Activated naive CD4-positive, alpha-beta T cell treated with anti-CD3 and anti-CD28 coated beads for 36 hours (primary cell): ENCODE data around the gene PCDHGA3. TPM values are rescaled to one million over a fixed set of nuclear protein-coding genes. Genes with fewer than 3 reads are reported as not detected.
A peak's percentile ranks its signal among the peaks of the same experiment; 100 is the strongest.
"Not testable (repeated sequence)": the region's sequence is repeated elsewhere in the genome, so short reads cannot be mapped to it uniquely, and the experiment has no call there.

Source experiments
- CTCF ChIA-PET: fragments of 350-600 bp; sonication (Branson Sonifier 250); formaldehyde crosslinking; loops from one replicate; lab custom pipeline; 2021; ENCODE audit warnings: antibody characterized with exemption; lab: Charles Lee
- DNase-seq: peaks from one replicate; pipeline ENCODE4 v3.0.0-alpha.2; 2020
- H3K27ac Mint-ChIP-seq: one replicate; pipeline ENCODE4 v1.8.0; 2021; ENCODE audit warnings: mild to moderate bottlenecking, mixed read lengths
- H3K27me3 Mint-ChIP-seq: one replicate; pipeline ENCODE4 v1.8.0; 2021; ENCODE audit warnings: low read depth, mixed read lengths
- H3K36me3 Mint-ChIP-seq: one replicate; pipeline ENCODE4 v1.8.0; 2021; ENCODE audit warnings: low read depth, mixed read lengths
- H3K4me1 Mint-ChIP-seq: one replicate; pipeline ENCODE4 v1.8.0; 2021; ENCODE audit warnings: low read depth, mixed read lengths
- H3K4me3 Mint-ChIP-seq: one replicate; pipeline ENCODE4 v1.8.0; 2021; ENCODE audit warnings: mild to moderate bottlenecking, moderate library complexity, mixed read lengths
- H3K9me3 Mint-ChIP-seq: one replicate; pipeline ENCODE4 v1.8.0; 2021; ENCODE audit warnings: mixed read lengths
- intact Hi-C: fragments of 100-400 bp; cut with micrococcal nuclease; formaldehyde crosslinking; loops from one replicate; pipeline ENCODE4 v1.15.1; 2023
- total RNA-seq, 2 experiments: library from RNA; stranded (reverse); gene quantifications; one replicate each; pipeline ENCODE4 v1.2.3, GENCODE V29; 2021

PCDHGA3 gene
- total RNA-seq, 2 experiments from 2014 or later = not detected

GRCh38 chr5:141371572-141372475 lies 28.2 kb downstream of the PCDHGA3 start:
- Mint-ChIP-seq H3K36me3 (peaks cover 9% of the 10 kb centered on the region), H3K27me3 (peaks cover 66% of the 10 kb centered on the region), H3K4me3 (no peak overlapping the region), H3K4me1 (peaks cover 4% of the 10 kb centered on the region), H3K9me3 (peaks cover 24% of the 10 kb centered on the region), H3K27ac (no peak overlapping the region)
- DNase-seq = no peak
- CTCF ChIA-PET = interaction anchor here (0.6 to 1.2 kb wide), 5 partner anchors 9 to 150 kb away, joined by 3 to 4 read pairs (median 3); partner anchors contain the start of gene PCDHGA4
- intact Hi-C loops = loop anchor here (5.0 to 10.0 kb wide), 3 partner anchors 35 to 157 kb away; partner anchors contain the start of genes PCDHB13, PCDHGA11 and PCDHGB6

- H3K4me1 Mint-ChIP-seq = peaks cover 4% of the 10 kb centered on the region
These were observed 30.2 kb downstream of the PCDHGA3 start, which contains the start of gene PCDHGA6 for GRCh38 chr5:141373673-141374317. PCDHGA6 (plus strand) TSS chr5:141373891; CDS start chr5:141374084, 193 bp downstream.

GRCh38 chr5:141374627-141375026 lies 31.0 kb downstream of the PCDHGA3 start:
- H3K4me1 Mint-ChIP-seq = peaks cover 4% of the 10 kb centered on the region
- H3K9me3 Mint-ChIP-seq = peaks cover 29% of the 10 kb centered on the region
- DNase-seq = no peak
- H3K4me3 Mint-ChIP-seq = no peak overlapping the region
- no peak overlapping the region for H3K27ac Mint-ChIP-seq
- CTCF ChIA-PET = interaction anchor here (1.0 to 1.2 kb wide), 2 partner anchors 11 to 46 kb away, joined by 3 to 4 read pairs; partner anchors contain the start of genes PCDHGA11 and PCDHGA5
- intact Hi-C loops = loop anchor here (5.0 to 10.0 kb wide), 3 partner anchors 33 to 160 kb away; partner anchors contain the start of genes PCDHB13, PCDHGA11 and PCDHGB6
- H3K27me3 Mint-ChIP-seq = peaks cover 57% of the 10 kb centered on the region
- peaks cover 11% of the 10 kb centered on the region for H3K36me3 Mint-ChIP-seq

More at GRCh38 chr5:141373673-141374317, 30.2 kb downstream of the PCDHGA3 start, which contains the start of gene PCDHGA6:
- peaks cover 57% of the 10 kb centered on the region for H3K27me3 Mint-ChIP-seq
- no peak within 1 kb of the TSS for H3K27ac Mint-ChIP-seq
- CTCF ChIA-PET = interaction anchor here (1.0 to 1.2 kb wide), 2 partner anchors 10 to 47 kb away, joined by 3 to 4 read pairs; partner anchors contain the start of genes PCDHGA11 and PCDHGA5
- intact Hi-C loops = loop anchor here (5.0 to 10.0 kb wide), 3 partner anchors 34 to 159 kb away; partner anchors contain the start of genes PCDHB13, PCDHGA11 and PCDHGB6
- H3K9me3 Mint-ChIP-seq = peaks cover 28% of the 10 kb centered on the region
- peak within 1 kb of the TSS; percentile 51 for H3K4me3 Mint-ChIP-seq
- no peak for DNase-seq
- H3K36me3 Mint-ChIP-seq = peaks cover 11% of the 10 kb centered on the region

GRCh38 chr5:141375444-141376155 lies 32.0 kb downstream of the PCDHGA3 start:
- not testable (repeated sequence) for H3K4me3 Mint-ChIP-seq, H3K27ac Mint-ChIP-seq, H3K4me1 Mint-ChIP-seq, DNase-seq
- H3K27me3 Mint-ChIP-seq = peaks cover 51% of the 10 kb centered on the region
- CTCF ChIA-PET = interaction anchor here (0.7 kb wide), 1 partner anchor 12 kb away, joined by 4 read pairs; the partner anchor contains the start of gene PCDHGB4
- intact Hi-C loops = loop anchor here (10.0 kb wide), 1 partner anchor 161 kb away; the partner anchor contains the start of gene PCDHB13
- H3K9me3 Mint-ChIP-seq = peaks cover 29% of the 10 kb centered on the region
- H3K36me3 Mint-ChIP-seq = peaks cover 11% of the 10 kb centered on the region

GRCh38 chr5:141382469-141383294 lies 39.1 kb downstream of the PCDHGA3 start, which contains the start of gene PCDHGA7:
PCDHGA7 (plus strand) TSS chr5:141382742; CDS start chr5:141382900, 158 bp downstream.
- Mint-ChIP-seq H3K9me3 (peaks cover 15% of the 10 kb centered on the region), H3K4me1 (no peaks in the 10 kb centered on the region), H3K36me3 (peaks cover 9% of the 10 kb centered on the region), H3K4me3 (peak within 1 kb of the TSS; percentile 66), H3K27ac (no peak within 1 kb of the TSS), H3K27me3 (peaks cover 66% of the 10 kb centered on the region)
- CTCF ChIA-PET = no interaction called here
- intact Hi-C loops = no loop called here
- DNase-seq = no peak

GRCh38 chr5:141383345-141383744 lies 39.7 kb downstream of the PCDHGA3 start:
- H3K4me3 Mint-ChIP-seq = no peak overlapping the region

GRCh38 chr5:141384471-141385267 lies 41.0 kb downstream of the PCDHGA3 start:
- CTCF ChIA-PET = interaction anchor here (0.9 kb wide), 1 partner anchor 36 kb away, joined by 4 read pairs; the partner anchor contains the start of gene PCDHGA11
- no peak overlapping the region for H3K27ac Mint-ChIP-seq
- no peaks in the 10 kb centered on the region for H3K4me1 Mint-ChIP-seq
- H3K9me3 Mint-ChIP-seq = peaks cover 21% of the 10 kb centered on the region
- peaks cover 10% of the 10 kb centered on the region for H3K36me3 Mint-ChIP-seq
- peaks cover 73% of the 10 kb centered on the region for H3K27me3 Mint-ChIP-seq
- no peak overlapping the region for H3K4me3 Mint-ChIP-seq
- intact Hi-C loops = no loop called here
- DNase-seq = no peak

More at GRCh38 chr5:141383345-141383744, 39.7 kb downstream of the PCDHGA3 start:
- DNase-seq = no peak
- Mint-ChIP-seq H3K27ac (no peak overlapping the region), H3K27me3 (peaks cover 69% of the 10 kb centered on the region), H3K4me1 (no peaks in the 10 kb centered on the region), H3K36me3 (peaks cover 7% of the 10 kb centered on the region), H3K9me3 (peaks cover 16% of the 10 kb centered on the region)
- CTCF ChIA-PET = no interaction called here
- intact Hi-C loops = no loop called here

GRCh38 chr5:141387557-141388311 lies 44.1 kb downstream of the PCDHGA3 start, which contains the start of gene PCDHGB4:
PCDHGB4 (plus strand) TSS chr5:141387698; CDS start chr5:141387885, 187 bp downstream.
- CTCF ChIA-PET = interaction anchor here (0.6 to 2.4 kb wide), 7 partner anchors 10 to 91 kb away, joined by 3 to 8 read pairs (median 4); partner anchors contain the start of genes PCDHGA11, PCDHGB3 and PCDHGB5
- intact Hi-C loops = not testable (repeated sequence)
- peak; percentile 39 for DNase-seq

GRCh38 chr5:141388661-141389060 lies 45.0 kb downstream of the PCDHGA3 start:
- intact Hi-C loops = no loop called here
- CTCF ChIA-PET = interaction anchor here (0.6 to 2.4 kb wide), 2 partner anchors 32 to 40 kb away, joined by 3 to 6 read pairs; partner anchors contain the start of gene PCDHGA11
- Mint-ChIP-seq H3K27me3 (peaks cover 74% of the 10 kb centered on the region), H3K9me3 (peaks cover 30% of the 10 kb centered on the region), H3K4me1 (no peaks in the 10 kb centered on the region), H3K4me3 (no peak overlapping the region), H3K36me3 (peaks cover 21% of the 10 kb centered on the region), H3K27ac (no peak overlapping the region)
- DNase-seq = no peak

More at GRCh38 chr5:141387557-141388311, 44.1 kb downstream of the PCDHGA3 start, which contains the start of gene PCDHGB4:
- peak within 1 kb of the TSS; percentile 54 for H3K4me3 Mint-ChIP-seq
- peaks cover 18% of the 10 kb centered on the region for H3K36me3 Mint-ChIP-seq
- H3K27ac Mint-ChIP-seq, H3K4me1 Mint-ChIP-seq: not testable (repeated sequence)
- peaks cover 75% of the 10 kb centered on the region for H3K27me3 Mint-ChIP-seq
- H3K9me3 Mint-ChIP-seq = peaks cover 31% of the 10 kb centered on the region
